H1 (cell line): ENCODE data around the gene ADPRS. TPM values are rescaled to one million over a fixed set of nuclear protein-coding genes. Genes with fewer than 3 reads are reported as not detected.

ENCODE experiments used
- CTCF ChIA-PET: fragments of 300-600 bp; sonication (Branson Sonifier 250); formaldehyde crosslinking; loops from one replicate; lab custom pipeline; 2021; ENCODE audit not compliant: partially characterized antibody; lab: Charles Lee
- POLR2A ChIA-PET: fragments of 300-600 bp; sonication (Branson Sonifier 250); formaldehyde crosslinking; loops from one replicate; lab custom pipeline; 2021; ENCODE audit warnings: inconsistent platforms; ENCODE audit not compliant: partially characterized antibody; lab: Charles Lee
- DNase-seq, 2 experiments: peaks; one replicate each; pipeline versions ENCODE4 v3.0.0 to v3.0.0-alpha.2; 2010 to 2022; ENCODE audit warnings: low spot score in 2 of 2, low read depth in 1 of 2, mixed read lengths in 1 of 2
- FAIRE-seq: peaks from 2 replicates; lab custom pipeline; 2011; peaks lifted over from hg19 to GRCh38; lab: Jason Lieb, UNC
- H2AFZ ChIP-seq: 2 replicates; pipeline ENCODE4 v1.8.1; 2012; ENCODE audit warnings: low read length, inconsistent platforms
- H2AK5ac ChIP-seq: 2 replicates; pipeline ENCODE4 v1.6.1; 2013; ENCODE audit warnings: low read depth, low read length
- H2BK120ac ChIP-seq: replicated peaks from 2 replicates; pipeline ENCODE3; 2013; ENCODE audit warnings: low read depth, low read length, inconsistent platforms
- H2BK12ac ChIP-seq: 2 replicates; pipeline ENCODE4 v1.6.1; 2013; ENCODE audit warnings: low read depth, low read length
- H2BK15ac ChIP-seq: 2 replicates; pipeline ENCODE4 v1.6.1; 2013; ENCODE audit warnings: low read length
- H2BK20ac ChIP-seq: 2 replicates; pipeline ENCODE4 v1.6.1; 2013; ENCODE audit warnings: low read length
- H2BK5ac ChIP-seq: 2 replicates; pipeline ENCODE4 v1.6.1; 2013; ENCODE audit warnings: low read depth, low read length
- H3K14ac ChIP-seq: 2 replicates; pipeline ENCODE4 v1.6.1; 2013; ENCODE audit warnings: inconsistent platforms; ENCODE audit not compliant: insufficient read length
- H3K18ac ChIP-seq: 2 replicates; pipeline ENCODE4 v1.6.1; 2013; ENCODE audit warnings: low read length; ENCODE audit errors: extremely low read depth
- H3K23ac ChIP-seq: 2 replicates; pipeline ENCODE4 v1.6.1; 2013; ENCODE audit warnings: inconsistent platforms; ENCODE audit not compliant: insufficient read length
- H3K23me2 ChIP-seq: 2 replicates; pipeline ENCODE4 v1.6.1; 2013; ENCODE audit warnings: low read depth, low read length
- H3K27ac ChIP-seq: 2 replicates; pipeline ENCODE4 v1.6.1; 2011; ENCODE audit warnings: low read depth, low read length, inconsistent platforms
- H3K27me3 ChIP-seq, 4 experiments: replicated peaks in 1 of 4; 1 replicate in 1 of 4; 2 replicates in 3 of 4; pipeline versions ENCODE4 v1.6.1 to v1.8.1; 2011 to 2013; ENCODE audit warnings: low read length in 3 of 4, mild to moderate bottlenecking in 3 of 4, inconsistent platforms in 2 of 4, mixed read lengths in 2 of 4, moderate library complexity in 1 of 4; ENCODE audit not compliant: control insufficient read depth in 3 of 4, insufficient read depth in 3 of 4; ENCODE audit errors: extremely low read depth in 1 of 4
- H3K36me3 ChIP-seq, 4 experiments: 2 replicates each; pipeline versions ENCODE4 v1.6.1 to v1.8.1; 2011 to 2013; ENCODE audit warnings: mild to moderate bottlenecking in 4 of 4, low read length in 3 of 4, moderate library complexity in 2 of 4, control low read depth in 1 of 4, inconsistent platforms in 1 of 4; ENCODE audit not compliant: insufficient read depth in 4 of 4, control insufficient read depth in 2 of 4
- H3K4ac ChIP-seq: replicated peaks from 2 replicates; pipeline ENCODE3; 2013; ENCODE audit warnings: low read length, low read depth, mixed read lengths, inconsistent platforms; ENCODE audit not compliant: insufficient read length
- H3K4me1 ChIP-seq, 4 experiments: replicated peaks in 1 of 4; 1 replicate in 1 of 4; 2 replicates in 3 of 4; pipeline versions ENCODE4 v1.6.1 to v1.8.1; 2011 to 2013; ENCODE audit warnings: low read length in 3 of 4, inconsistent platforms in 2 of 4, mixed read lengths in 1 of 4; ENCODE audit not compliant: insufficient read depth in 4 of 4, control insufficient read depth in 3 of 4
- H3K4me2 ChIP-seq, 2 experiments: 2 replicates each; pipeline versions ENCODE4 v1.6.1 to v1.8.1; 2011 to 2013; ENCODE audit warnings: low read depth in 2 of 2, low read length in 2 of 2, control low read depth in 1 of 2, inconsistent platforms in 1 of 2, mild to moderate bottlenecking in 1 of 2; ENCODE audit not compliant: insufficient read depth in 1 of 2
- H3K4me3 ChIP-seq, 4 experiments: fragments of 200-600, 300-600 bp in 1 of 4; sonication (generic), shearing (Covaris generic), sonication (Bioruptor Twin) in 1 of 4; 2 replicates each; pipeline versions ENCODE4 v1.5.1 to v1.8.1; 2011 to 2016; ENCODE audit warnings: low read length in 4 of 4, low read depth in 3 of 4, control low read depth in 2 of 4, inconsistent platforms in 2 of 4, mild to moderate bottlenecking in 2 of 4, mixed read lengths in 1 of 4, moderate library complexity in 1 of 4; ENCODE audit not compliant: insufficient read depth in 2 of 4; ENCODE audit errors: extremely low read depth in 1 of 4
- H3K56ac ChIP-seq: replicated peaks from 2 replicates; pipeline ENCODE3; 2013; ENCODE audit warnings: low read depth, mild to moderate bottlenecking, mixed read lengths, low read length, inconsistent platforms; ENCODE audit not compliant: insufficient read length
- H3K79me1 ChIP-seq: 2 replicates; pipeline ENCODE4 v1.6.1; 2013; ENCODE audit warnings: low read depth, low read length, control low read depth
- H3K79me2 ChIP-seq, 2 experiments: 2 replicates each; pipeline versions ENCODE4 v1.6.1 to v1.8.1; 2012 to 2013; ENCODE audit warnings: low read length in 2 of 2, mild to moderate bottlenecking in 2 of 2, inconsistent platforms in 1 of 2; ENCODE audit not compliant: insufficient read depth in 2 of 2, control insufficient read depth in 1 of 2
- H3K9ac ChIP-seq, 4 experiments: replicated peaks in 1 of 4; 1 replicate in 1 of 4; 2 replicates in 3 of 4; pipeline versions ENCODE4 v1.6.1 to v1.8.1; 2011 to 2013; ENCODE audit warnings: low read depth in 3 of 4, low read length in 3 of 4, control low read depth in 2 of 4, mild to moderate bottlenecking in 2 of 4, moderate library complexity in 2 of 4, inconsistent platforms in 1 of 4; ENCODE audit errors: extremely low read depth in 1 of 4
- H3K9me3 ChIP-seq, 2 experiments: 2 replicates each; pipeline versions ENCODE4 v1.6.1 to v1.8.1; 2012 to 2013; ENCODE audit warnings: mild to moderate bottlenecking in 2 of 2, moderate library complexity in 2 of 2, control low read depth in 1 of 2, inconsistent platforms in 1 of 2, low read depth in 1 of 2, low read length in 1 of 2, mixed read lengths in 1 of 2; ENCODE audit not compliant: insufficient read depth in 2 of 2
- H4K20me1 ChIP-seq, 2 experiments: replicated peaks in 1 of 2; 2 replicates each; pipeline versions ENCODE3 to v1.8.1; 2011 to 2013; ENCODE audit warnings: inconsistent platforms in 2 of 2, low read length in 2 of 2, mild to moderate bottlenecking in 1 of 2; ENCODE audit not compliant: insufficient read depth in 2 of 2, control insufficient read depth in 1 of 2
- H4K5ac ChIP-seq: 2 replicates; pipeline ENCODE4 v1.6.1; 2013; ENCODE audit warnings: low read length, low read depth, mixed read lengths, inconsistent platforms; ENCODE audit not compliant: insufficient read length
- H4K8ac ChIP-seq: 2 replicates; pipeline ENCODE4 v1.8.0; 2013; ENCODE audit warnings: mild to moderate bottlenecking, moderate library complexity, low read length, inconsistent platforms; ENCODE audit not compliant: insufficient read depth; ENCODE audit errors: extremely low read depth
- H4K91ac ChIP-seq: replicated peaks from 2 replicates; pipeline ENCODE3; 2013; ENCODE audit warnings: low read length, mixed read lengths, inconsistent platforms; ENCODE audit not compliant: insufficient read length
- ATF3 ChIP-seq: IDR thresholded peaks from 2 replicates; pipeline ENCODE4 v1.6.1; 2011; ENCODE audit warnings: low read depth, mild to moderate bottlenecking, low read length; ENCODE audit not compliant: insufficient read depth
- CBX8 ChIP-seq: fragments of 300-800, 300-1000 bp; sonication (generic); IDR thresholded peaks from 2 replicates; pipeline ENCODE4 v1.7.1; 2016; ENCODE audit warnings: low read depth, low read length, borderline replicate concordance
- FOSL1 ChIP-seq: IDR thresholded peaks from 2 replicates; pipeline ENCODE4 v1.6.1; 2011; ENCODE audit warnings: mild to moderate bottlenecking, low read depth, low read length, moderate library complexity; ENCODE audit not compliant: insufficient read depth
- HDAC2 ChIP-seq, 2 experiments: fragments of 300-600 bp in 1 of 2; sonication (generic) in 1 of 2; IDR thresholded peaks; 2 replicates each; pipeline ENCODE4 v1.6.1; 2011 to 2012; ENCODE audit warnings: low read depth in 2 of 2, low read length in 2 of 2, mild to moderate bottlenecking in 2 of 2, moderate library complexity in 2 of 2, borderline replicate concordance in 1 of 2, inconsistent platforms in 1 of 2
- HDAC6 ChIP-seq: IDR thresholded peaks from one replicate; pipeline ENCODE4 v1.7.1; 2012; ENCODE audit warnings: low read depth, mild to moderate bottlenecking, inconsistent platforms, low read length, moderate library complexity
- JUND ChIP-seq: IDR thresholded peaks from 2 replicates; pipeline ENCODE4 v1.6.1; 2011; ENCODE audit warnings: mild to moderate bottlenecking, improper control_type of control experiment, low read length
- KDM4A ChIP-seq: IDR thresholded peaks from one replicate; pipeline ENCODE4 v1.7.1; 2012; ENCODE audit warnings: low read depth, mild to moderate bottlenecking, moderate library complexity, low read length, inconsistent platforms; ENCODE audit not compliant: severe bottlenecking
- MAX ChIP-seq: IDR thresholded peaks from 2 replicates; pipeline ENCODE4 v1.6.1; 2012; ENCODE audit warnings: inconsistent platforms
- SIX5 ChIP-seq: IDR thresholded peaks from 2 replicates; pipeline ENCODE4 v1.6.1; 2011; ENCODE audit warnings: mild to moderate bottlenecking, low read depth, low read length
- TBP ChIP-seq: IDR thresholded peaks from 2 replicates; pipeline ENCODE4 v1.6.1; 2011; ENCODE audit warnings: low read depth, low read length, improper control_type of control experiment
- WGBS, 2 experiments: shearing (Covaris generic) in 1 of 2; methylation state at CpG; one replicate each; pipeline versions ENCODE4 v1.1.6 to v1.1.7; 2013 to 2015; ENCODE audit warnings: low lambda C conversion rate in 2 of 2, mixed read lengths in 2 of 2, inconsistent platforms in 1 of 2, low coverage in 1 of 2, missing lambda C conversion rate in 1 of 2; ENCODE audit not compliant: insufficient replicate concordance in 2 of 2, insufficient coverage in 1 of 2, insufficient read length in 1 of 2; ENCODE audit errors: extremely low coverage in 1 of 2, missing lambda C conversion rate in 1 of 2; 5-methylcytosine and 5-hydroxymethylcytosine counted together
- polyA plus RNA-seq, 7 experiments: library from polyadenylated mRNA; depleted of rRNA in 3 of 7; stranded (reverse) in 5 of 7; unstranded in 2 of 7; fragments of >200 nt in 5 of 7; fragments of 200-250 nt in 2 of 7; gene quantifications; 1 replicate in 5 of 7; 2 replicates in 1 of 7; 4 replicates in 1 of 7; pipeline versions ENCODE4 v1.2.1 to v1.2.3, GENCODE V29; 2011 to 2013; ENCODE audit warnings: missing spikeins in 2 of 7, mixed read lengths in 2 of 7
- total RNA-seq: library from RNA; stranded (reverse); fragmentation: NEBNext Ultra II Directional; extraction: Animal tissue kit (Norgen Biotek cat#: 25700); gene quantifications from 2 replicates; pipeline ENCODE4 v1.2.1, GENCODE V29; 2021
- TF ChIP-seq, protein P1 (sequence below): IDR thresholded peaks from 2 replicates; pipeline ENCODE4 v1.6.1; 2012; ENCODE audit warnings: low read length, inconsistent platforms

Gene ADPRS
- total and polyA plus RNA-seq, 2 of the 8 experiments (the other 6 are each of a cell fraction or from before 2014, with no cell fraction given) = 22.9 to 38.1 TPM

GRCh38 chr1:36116901-36117300 is 28.2 kb downstream of the ADPRS start:
- Histone ChIP-seq H3K27me3 (no peaks in the 10 kb centered on the region; a peak in 1 of 7 replicates), H3K23ac (no peak overlapping the region), H3K56ac (no peak overlapping the region), H2BK5ac (no peak overlapping the region), H2BK15ac (no peak overlapping the region), H2BK12ac (no peak overlapping the region), H3K4me3 (no peak overlapping the region), H2AK5ac (no peak overlapping the region), H2BK120ac (no peak overlapping the region), H3K27ac (no peak overlapping the region), H3K23me2 (no peaks in the 10 kb centered on the region), H3K18ac (no peak overlapping the region), H3K9me3 (no peaks in the 10 kb centered on the region), H3K36me3 (no peaks in the 10 kb centered on the region), H4K20me1 (no peaks in the 10 kb centered on the region), H4K91ac (no peak overlapping the region), H3K9ac (no peak overlapping the region), H3K4ac (no peak overlapping the region), H3K79me1 (no peaks in the 10 kb centered on the region), H3K4me1 (peaks cover 0 to 10% (median 5%) of the 10 kb centered on the region in 4 experiments; a peak in 5 of 7 replicates), H2BK20ac (no peak overlapping the region), H2AFZ (no peak overlapping the region), H4K5ac (no peak overlapping the region), H3K79me2 (no peaks in the 10 kb centered on the region), H4K8ac (no peak overlapping the region), H3K14ac (no peak overlapping the region), H3K4me2 (no peak overlapping the region)
- WGBS, 2 experiments = 94% methylated on average over 5 of the region's 5 CpGs; no CpG with 5 or more reads in 1 of the 2 experiments
- POLR2A ChIA-PET = interaction anchor here (0.6 to 2.2 kb wide), 7 partner anchors 10 to 33 kb away, joined by 3 to 7 read pairs (median 5); partner anchors contain the start of gene TRAPPC3
- FAIRE-seq (no peak), DNase-seq (no peak)
- CTCF ChIA-PET = interaction anchor here (0.8 to 32.6 kb wide), 10 partner anchors 10 to 183 kb away, joined by 3 to 738 read pairs (median 3); partner anchors contain the start of gene TRAPPC3
- no peak for TF ChIP-seq SIX5
- TF ChIP-seq JUND = no peak
- TF ChIP-seq FOSL1 = no peak
- TF ChIP-seq MAX = no peak
- TF ChIP-seq KDM4A = no peak
- no peak for TF ChIP-seq HDAC6
- TF ChIP-seq, protein P1, sequence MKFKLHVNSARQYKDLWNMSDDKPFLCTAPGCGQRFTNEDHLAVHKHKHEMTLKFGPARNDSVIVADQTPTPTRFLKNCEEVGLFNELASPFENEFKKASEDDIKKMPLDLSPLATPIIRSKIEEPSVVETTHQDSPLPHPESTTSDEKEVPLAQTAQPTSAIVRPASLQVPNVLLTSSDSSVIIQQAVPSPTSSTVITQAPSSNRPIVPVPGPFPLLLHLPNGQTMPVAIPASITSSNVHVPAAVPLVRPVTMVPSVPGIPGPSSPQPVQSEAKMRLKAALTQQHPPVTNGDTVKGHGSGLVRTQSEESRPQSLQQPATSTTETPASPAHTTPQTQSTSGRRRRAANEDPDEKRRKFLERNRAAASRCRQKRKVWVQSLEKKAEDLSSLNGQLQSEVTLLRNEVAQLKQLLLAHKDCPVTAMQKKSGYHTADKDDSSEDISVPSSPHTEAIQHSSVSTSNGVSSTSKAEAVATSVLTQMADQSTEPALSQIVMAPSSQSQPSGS = no peak
- TF ChIP-seq CBX8 = no peak
- no peak for TF ChIP-seq HDAC2 (IDR thresholded peaks at IDR 0.05; ENCODE audit: borderline replicate concordance in 1 of 2, low read depth in 2 of 2, low read length in 2 of 2)
- TF ChIP-seq ATF3 = no peak
- no peak for TF ChIP-seq TBP
